ENCODE results near the gene AHNAK. TPM values are rescaled to one million over a fixed set of nuclear protein-coding genes. Genes with fewer than 3 reads are reported as not detected.

The AHNAK gene
- total and polyA plus RNA-seq, 2 of the 8 experiments (the other 6 are each of a cell fraction or from before 2014, with no cell fraction given): 2.0 to 5.8 TPM

GRCh38 chr11:62514151-62514550 lies 32.5 kb downstream of the AHNAK start:
- H3K4me3 ChIP-seq (ENCODE audit: extremely low read depth in 1 of 4, insufficient read depth in 2 of 4, low read depth in 3 of 4, low read length in 4 of 4): no peak overlapping the region
- H3K79me2 ChIP-seq (ENCODE audit: control insufficient read depth in 1 of 2, insufficient read depth in 2 of 2, low read length in 2 of 2): no peaks in the 10 kb centered on the region
- no peak overlapping the region for H3K4ac ChIP-seq (replicated peaks; ENCODE audit: insufficient read length, low read depth, low read length)
- CTCF ChIA-PET (ENCODE audit: partially characterized antibody): interaction anchor here (0.7 to 2.2 kb wide), 5 partner anchors 26 to 123 kb away, joined by 3 to 13 read pairs (median 3); no protein-coding TSS in a partner anchor
- H3K79me1 ChIP-seq (ENCODE audit: low read depth, low read length): no peaks in the 10 kb centered on the region
- H3K4me2 ChIP-seq (ENCODE audit: insufficient read depth in 1 of 2, low read depth in 2 of 2, low read length in 2 of 2): no peak overlapping the region
- H3K23me2 ChIP-seq (ENCODE audit: low read depth, low read length): no peaks in the 10 kb centered on the region
- no peak overlapping the region for H4K91ac ChIP-seq (replicated peaks; ENCODE audit: insufficient read length, low read length)
- POLR2A ChIA-PET (ENCODE audit: partially characterized antibody): interaction anchor here (0.6 to 1.1 kb wide), 3 partner anchors 10 to 150 kb away, joined by 3 to 4 read pairs (median 3); partner anchors contain the start of gene EEF1G
- H3K4me1 ChIP-seq (replicated peaks in 1 of 4; ENCODE audit: control insufficient read depth in 3 of 4, insufficient read depth in 4 of 4, low read length in 3 of 4): no peaks in the 10 kb centered on the region
- no peaks in the 10 kb centered on the region for H4K20me1 ChIP-seq (replicated peaks in 1 of 2; ENCODE audit: control insufficient read depth in 1 of 2, insufficient read depth in 2 of 2, low read length in 2 of 2)
- no peak for FAIRE-seq
- peak overlapping the region; percentile 27; the same call in 1 of the 2 replicates for H2BK12ac ChIP-seq (ENCODE audit: low read depth, low read length)
- H2AFZ ChIP-seq (ENCODE audit: low read length): no peak overlapping the region
- H2BK20ac ChIP-seq (ENCODE audit: low read length): no peak overlapping the region
- no peak overlapping the region for H2BK120ac ChIP-seq (replicated peaks; ENCODE audit: low read depth, low read length)
- H3K56ac ChIP-seq (replicated peaks; ENCODE audit: insufficient read length, low read depth, low read length): no peak overlapping the region
- H3K27ac ChIP-seq (ENCODE audit: low read depth, low read length): no peak overlapping the region
- 0 out of 2 replicates have a peak overlapping the region, but pooled peaks have one; percentile 16 for H2BK15ac ChIP-seq (ENCODE audit: low read length)
- H3K23ac ChIP-seq (ENCODE audit: insufficient read length): no peak overlapping the region
- no peak overlapping the region for H3K18ac ChIP-seq (ENCODE audit: extremely low read depth, low read length)
- H4K5ac ChIP-seq (ENCODE audit: insufficient read length, low read depth, low read length): no peak overlapping the region
- no peaks in the 10 kb centered on the region for H3K9me3 ChIP-seq (ENCODE audit: insufficient read depth in 2 of 2, low read depth in 1 of 2, low read length in 1 of 2)
- H3K9ac ChIP-seq (replicated peaks in 1 of 4; ENCODE audit: extremely low read depth in 1 of 4, low read depth in 3 of 4, low read length in 3 of 4): no peak overlapping the region
- H2BK5ac ChIP-seq (ENCODE audit: low read depth, low read length): no peak overlapping the region
- no peak overlapping the region; the same call in 1 of the 2 replicates for H4K8ac ChIP-seq (ENCODE audit: extremely low read depth, insufficient read depth, low read length)
- no peak for DNase-seq (ENCODE audit: low read depth in 1 of 2, low spot score in 2 of 2)
- H2AK5ac ChIP-seq (ENCODE audit: low read depth, low read length): no peak overlapping the region
- H3K27me3 ChIP-seq (replicated peaks in 1 of 4; ENCODE audit: control insufficient read depth in 3 of 4, extremely low read depth in 1 of 4, insufficient read depth in 3 of 4, low read length in 3 of 4): no peaks in the 10 kb centered on the region
- 93% methylated on average over 7 of the region's 7 CpGs; no CpG with 5 or more reads in 1 of the 2 experiments for WGBS, 2 experiments (ENCODE audit: extremely low coverage in 1 of 2, insufficient coverage in 1 of 2, insufficient read length in 1 of 2, insufficient replicate concordance in 2 of 2, low coverage in 1 of 2, low lambda C conversion rate in 2 of 2, missing lambda C conversion rate in 1 of 2)
- H3K14ac ChIP-seq (ENCODE audit: insufficient read length): no peak overlapping the region
- H3K36me3 ChIP-seq (ENCODE audit: control insufficient read depth in 2 of 4, insufficient read depth in 4 of 4, low read length in 3 of 4): no peaks in the 10 kb centered on the region
- TF ChIP-seq ATF2 (IDR thresholded peaks at IDR 0.05; ENCODE audit: low read length): no peak
- no peak for TF ChIP-seq SP2 (IDR thresholded peaks at IDR 0.05; ENCODE audit: low read length)
- TF ChIP-seq FOSL1 (IDR thresholded peaks at IDR 0.05; ENCODE audit: insufficient read depth, low read depth, low read length): no peak
- no peak for TF ChIP-seq SP4 (IDR thresholded peaks at IDR 0.05; ENCODE audit: low read length)
- no peak for TF ChIP-seq HDAC2 (IDR thresholded peaks at IDR 0.05; ENCODE audit: borderline replicate concordance in 1 of 2, low read depth in 2 of 2, low read length in 2 of 2)
- no peak for TF ChIP-seq POLR2A (IDR thresholded peaks at IDR 0.05; ENCODE audit: control extremely low read depth in 1 of 2, low read depth in 2 of 2, low read length in 2 of 2)
- no peak for TF ChIP-seq SUZ12 (IDR thresholded peaks at IDR 0.05; ENCODE audit: low read length)
- no peak for TF ChIP-seq RFX5 (IDR thresholded peaks at IDR 0.05; ENCODE audit: borderline replicate concordance, low read depth, low read length)
- TF ChIP-seq KDM1A (IDR thresholded peaks at IDR 0.05; ENCODE audit: borderline replicate concordance, low read length): no peak
- TF ChIP-seq MAX (IDR thresholded peaks at IDR 0.05): no peak
- no peak for TF ChIP-seq CHD2 (IDR thresholded peaks at IDR 0.05; ENCODE audit: low read length)
- no peak for TF ChIP-seq TCF12 (IDR thresholded peaks at IDR 0.05; ENCODE audit: low read depth, low read length)
- TF ChIP-seq SRF (IDR thresholded peaks at IDR 0.05; ENCODE audit: low read depth, low read length): no peak
